Measurements from ENCODE around the gene BTBD16.

The BTBD16 gene

DNA sequence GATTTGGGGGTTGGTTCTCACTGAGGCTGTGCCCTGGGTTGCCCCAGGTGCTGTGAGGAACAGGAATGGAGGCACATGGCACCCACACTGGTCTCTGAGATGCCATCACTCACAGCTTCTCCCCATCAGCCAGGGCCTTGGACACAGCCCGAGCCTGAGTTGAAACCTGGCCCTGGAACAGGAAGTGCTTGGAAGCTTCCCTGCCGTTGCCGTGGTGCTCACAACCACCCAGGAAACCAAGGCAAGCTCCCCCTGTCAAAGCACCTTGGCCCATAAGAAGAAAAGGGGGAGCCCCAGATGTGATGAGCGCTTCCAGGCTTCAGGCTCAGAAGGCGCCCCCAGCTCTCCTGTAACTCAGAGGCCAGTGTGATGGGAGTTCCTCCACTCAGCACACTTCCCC, at the start of gene BTBD16:
TSS of gene BTBD16 (plus strand) at position 221 of the 400 bp plus-strand sequence. CDS start 3,786 bp downstream, outside the sequence.
- no peak for DNase-seq (ENCODE audit: low read depth in 2 of 2)

GRCh38 chr10:122221958-122222357, 49.1 kb upstream of the BTBD16 start:
- DNase-seq (ENCODE audit: low read depth in 2 of 2): no peak

- DNase-seq (ENCODE audit: low read depth in 2 of 2): no peak
These were observed 48.5 kb upstream of the BTBD16 start for GRCh38 chr10:122222638-122223037.

DNA sequence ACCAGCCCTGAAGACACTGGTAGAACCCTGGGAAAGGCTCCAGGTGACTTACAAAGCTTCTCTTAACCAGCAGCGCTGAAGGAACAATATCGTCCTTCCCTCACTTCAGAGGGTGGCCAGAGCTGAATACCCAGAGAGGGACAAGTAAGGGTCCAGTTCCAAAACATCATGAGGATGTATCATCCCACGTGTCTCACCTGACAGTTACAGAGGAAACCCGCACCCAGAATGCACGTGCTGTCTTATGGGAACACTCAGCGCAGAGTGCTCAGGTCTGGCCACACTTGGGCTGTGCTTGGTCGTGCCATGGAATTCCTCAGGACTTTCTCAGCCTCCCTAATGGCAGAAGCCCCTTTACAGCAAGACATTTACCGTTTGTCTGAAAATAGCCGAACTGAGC, 46.9 kb upstream of the BTBD16 start:
- no peak for DNase-seq (ENCODE audit: low read depth in 2 of 2)

DNA sequence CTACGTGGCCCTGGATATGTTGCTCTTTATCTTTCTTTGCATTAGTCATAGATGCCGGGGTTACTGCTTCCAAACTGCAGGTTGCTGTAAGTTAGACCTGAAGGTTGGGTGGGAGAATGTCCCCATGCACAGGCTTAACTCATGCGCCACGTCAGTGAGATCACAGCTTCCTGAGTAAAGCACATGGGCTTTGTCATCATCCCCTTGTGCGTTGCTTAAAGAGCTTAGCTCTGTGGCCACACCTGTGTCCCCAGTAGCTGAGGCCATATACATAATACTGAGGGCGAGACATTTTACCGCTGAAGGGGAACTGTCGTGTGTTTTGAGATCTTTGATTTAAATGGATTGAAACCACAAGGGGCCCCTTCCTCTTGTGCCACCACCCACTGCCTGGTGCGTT, 45.8 kb upstream of the BTBD16 start:
- no peak for DNase-seq (ENCODE audit: low read depth in 2 of 2)

DNA sequence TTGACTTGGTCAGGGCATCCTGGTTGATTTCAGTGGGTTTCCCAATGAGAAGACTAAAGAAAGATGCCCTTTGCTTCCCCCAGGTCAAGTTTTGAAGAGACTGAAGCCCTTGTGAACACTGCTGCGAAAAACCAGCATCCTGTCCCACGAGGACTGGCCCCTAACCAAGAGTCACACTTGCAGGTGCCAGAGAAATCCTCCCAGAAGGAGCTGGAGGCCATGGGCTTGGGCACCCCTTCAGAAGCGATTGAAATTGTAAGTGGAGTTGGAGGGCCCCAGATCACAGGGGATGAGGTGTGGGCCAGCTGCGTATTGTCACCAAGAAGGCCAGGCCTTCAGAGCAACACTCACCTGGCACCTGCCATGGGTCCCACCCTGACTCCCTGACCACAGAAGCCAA, 43.3 kb upstream of the BTBD16 start:
- DNase-seq (ENCODE audit: low read depth in 2 of 2): no peak

DNA sequence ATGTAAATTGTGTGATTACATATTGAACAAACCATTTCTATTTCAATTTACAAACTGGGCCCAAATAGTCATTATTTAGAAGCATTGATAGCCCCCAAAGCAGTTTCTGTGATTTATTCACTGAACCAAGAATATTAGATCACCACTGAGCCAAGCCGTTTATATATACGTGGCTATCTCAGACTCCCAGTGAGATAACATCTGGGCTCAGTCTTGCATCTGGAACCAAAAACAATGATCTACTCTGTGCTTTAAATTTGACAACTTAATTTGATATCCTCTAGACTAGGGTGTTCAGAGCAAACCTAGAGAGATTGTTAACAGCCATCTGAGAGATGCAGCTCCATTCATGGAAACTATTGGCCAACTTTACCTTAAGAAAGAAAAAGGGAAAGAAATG, 41.4 kb upstream of the BTBD16 start:
- DNase-seq (ENCODE audit: low read depth in 2 of 2): no peak

DNA sequence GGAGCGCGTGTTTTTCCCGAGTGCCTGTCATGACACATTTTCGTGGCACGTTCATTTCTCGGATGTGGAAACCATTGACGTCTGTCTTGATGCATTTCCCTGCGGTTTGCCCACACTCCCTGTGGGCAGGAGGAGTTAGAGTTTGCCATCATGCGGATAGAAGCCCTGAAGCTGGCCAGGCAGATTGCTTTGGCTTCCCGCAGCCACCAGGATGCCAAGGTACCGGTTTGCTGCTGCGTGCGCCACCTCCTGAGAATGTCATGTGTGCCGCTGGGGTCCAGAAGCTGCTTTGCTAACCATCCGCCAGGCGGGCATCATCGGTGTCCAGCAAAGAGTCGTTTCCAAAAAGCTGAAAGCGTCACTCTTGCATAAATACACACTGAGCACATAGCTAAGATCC, 40.9 kb upstream of the BTBD16 start:
- DNase-seq (ENCODE audit: low read depth in 2 of 2): no peak

- DNase-seq (ENCODE audit: low read depth in 2 of 2): no peak
These were observed 38.3 kb upstream of the BTBD16 start for GRCh38 chr10:122232769-122233168.

DNA sequence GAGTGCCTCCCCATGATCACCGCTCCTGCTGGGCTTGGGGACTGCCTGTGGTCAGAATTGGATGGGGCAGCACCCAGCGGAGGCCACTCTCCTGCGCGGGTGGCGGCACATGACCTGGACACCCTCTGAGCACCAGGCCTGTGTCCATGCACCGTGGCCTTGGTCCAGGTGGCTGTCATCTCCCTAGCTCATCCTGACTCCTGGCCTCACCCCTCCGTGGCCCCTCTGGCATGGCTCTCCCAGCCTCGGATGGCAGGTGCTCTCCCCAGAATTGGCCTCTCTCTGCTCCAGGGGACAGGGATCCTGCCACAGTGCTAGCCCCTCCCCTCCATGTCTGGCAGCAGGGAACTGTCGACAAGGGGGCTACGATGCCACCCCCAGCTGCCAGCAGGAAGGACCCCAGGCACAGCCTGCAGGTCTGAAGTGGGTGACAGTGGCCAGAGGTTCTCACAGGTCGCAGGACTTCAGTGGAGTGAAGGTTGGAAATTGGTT, 37.2 kb upstream of the BTBD16 start:
- DNase-seq (ENCODE audit: low read depth in 2 of 2): no peak

GRCh38 chr10:122234416-122234815, 36.7 kb upstream of the BTBD16 start:
- DNase-seq (ENCODE audit: low read depth in 2 of 2): no peak

DNA sequence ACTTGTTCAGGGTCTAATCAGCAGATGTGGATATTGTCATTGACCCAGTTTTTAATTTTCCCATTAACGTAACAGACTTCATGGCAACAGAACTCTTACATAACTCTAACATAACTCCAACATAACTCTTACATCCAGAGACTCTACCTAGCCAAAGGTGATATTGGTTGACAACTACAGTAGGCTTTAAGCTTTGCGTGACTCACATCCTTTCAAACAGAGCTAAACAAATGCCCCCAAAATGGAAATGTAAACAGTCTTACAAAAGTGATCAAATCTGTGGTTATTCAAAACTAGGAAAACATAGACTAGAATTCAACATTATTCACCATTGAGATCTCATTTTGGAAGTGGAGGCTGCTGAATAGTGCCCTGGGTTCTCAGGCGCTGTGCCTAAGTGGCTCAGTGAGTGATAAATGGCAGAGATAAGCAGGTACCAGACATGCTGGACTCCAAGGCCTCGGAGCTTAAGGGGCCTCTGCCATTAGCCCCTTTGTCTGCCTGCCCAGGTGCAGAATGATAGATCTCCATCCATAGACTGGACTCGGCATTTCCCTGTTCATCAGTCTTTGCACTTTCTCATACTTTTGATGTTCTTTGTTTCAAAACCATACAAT, 34.3 kb upstream of the BTBD16 start:
- DNase-seq (ENCODE audit: low read depth in 2 of 2): no peak

DNA sequence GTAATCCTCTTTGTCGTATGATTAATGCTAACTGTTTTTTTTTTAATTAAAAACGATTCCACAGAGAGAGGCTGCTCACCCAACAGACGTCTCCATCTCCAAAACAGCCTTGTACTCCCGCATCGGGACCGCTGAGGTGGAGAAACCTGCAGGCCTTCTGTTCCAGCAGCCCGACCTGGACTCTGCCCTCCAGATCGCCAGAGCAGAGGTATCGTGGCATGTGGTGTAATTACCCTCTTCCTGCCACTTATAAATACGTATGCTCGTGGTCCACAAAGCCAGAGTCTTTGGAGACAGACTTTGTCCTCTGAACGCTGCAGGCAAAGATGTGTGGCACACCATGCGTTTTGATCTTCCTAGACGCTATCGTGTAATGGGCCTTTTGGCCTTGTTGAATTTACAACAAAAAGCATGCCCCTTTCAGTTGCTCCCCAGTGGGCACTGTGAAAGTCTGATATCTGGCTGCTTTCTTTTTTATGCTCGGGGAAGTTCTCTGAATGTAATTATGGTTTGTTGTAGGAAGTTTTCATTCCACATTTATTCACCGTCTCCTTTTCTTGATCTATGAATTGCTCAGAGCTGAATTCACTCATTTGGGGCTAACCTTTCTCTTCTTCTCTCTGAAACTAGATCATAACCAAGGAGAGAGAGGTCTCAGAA, 33.6 kb upstream of the BTBD16 start:
- no peak for DNase-seq (ENCODE audit: low read depth in 2 of 2)

DNA sequence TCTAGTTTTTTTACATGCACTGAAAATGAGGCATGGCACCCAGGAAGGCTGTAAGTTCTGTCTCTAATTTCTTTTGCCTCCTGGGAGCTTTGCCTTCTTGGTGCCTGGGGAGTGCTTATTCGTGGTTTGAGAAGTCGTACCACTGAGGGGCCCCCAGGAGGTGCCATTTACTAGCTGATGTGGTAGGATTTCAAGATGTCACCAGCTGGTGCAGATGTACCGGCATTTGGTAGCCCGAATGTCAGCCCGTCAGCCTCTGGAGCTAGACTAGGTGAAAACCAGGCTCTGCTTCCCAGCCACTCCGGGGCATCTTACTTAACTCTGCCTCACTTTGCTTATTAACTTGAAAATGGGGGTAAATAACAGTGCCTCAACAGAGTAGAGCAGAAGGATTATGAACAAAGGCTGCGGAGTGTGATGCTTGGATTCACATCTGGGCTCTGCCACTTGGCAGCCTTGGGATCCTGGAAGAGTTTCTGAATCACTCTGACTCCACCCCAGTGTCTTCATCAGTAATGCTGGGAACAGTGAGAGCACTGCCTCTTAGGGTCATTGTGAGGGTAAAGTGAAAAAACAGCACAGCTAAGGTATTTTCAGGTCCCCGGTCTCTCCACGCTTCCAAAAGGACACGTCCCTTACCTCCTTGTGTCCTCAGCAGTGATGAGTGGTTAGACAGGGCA, 31.4 kb upstream of the BTBD16 start:
- DNase-seq (ENCODE audit: low read depth in 2 of 2): no peak

DNA sequence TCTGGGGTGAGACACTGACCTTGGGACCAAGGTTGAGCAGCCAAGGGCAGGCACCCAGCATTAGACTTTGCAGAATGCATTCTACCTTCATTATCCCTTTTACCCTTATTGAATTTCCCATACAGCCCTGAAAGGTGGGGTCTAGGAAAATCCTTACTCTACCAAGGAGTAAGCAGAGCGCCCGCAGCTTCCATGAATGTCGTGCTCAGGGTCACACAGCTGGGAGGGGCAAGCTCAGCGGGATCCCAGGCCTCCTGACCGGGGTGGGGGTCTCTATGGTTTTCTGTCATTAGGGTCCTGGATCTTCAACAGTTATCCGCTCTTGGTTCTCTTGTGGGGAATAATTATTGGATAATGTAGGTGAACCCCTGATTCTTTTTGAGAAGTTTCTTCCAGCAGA, 30.7 kb upstream of the BTBD16 start:
- no peak for DNase-seq (ENCODE audit: low read depth in 2 of 2)

GRCh38 chr10:122241836-122242235, 29.3 kb upstream of the BTBD16 start:
- no peak for DNase-seq (ENCODE audit: low read depth in 2 of 2)

DNA sequence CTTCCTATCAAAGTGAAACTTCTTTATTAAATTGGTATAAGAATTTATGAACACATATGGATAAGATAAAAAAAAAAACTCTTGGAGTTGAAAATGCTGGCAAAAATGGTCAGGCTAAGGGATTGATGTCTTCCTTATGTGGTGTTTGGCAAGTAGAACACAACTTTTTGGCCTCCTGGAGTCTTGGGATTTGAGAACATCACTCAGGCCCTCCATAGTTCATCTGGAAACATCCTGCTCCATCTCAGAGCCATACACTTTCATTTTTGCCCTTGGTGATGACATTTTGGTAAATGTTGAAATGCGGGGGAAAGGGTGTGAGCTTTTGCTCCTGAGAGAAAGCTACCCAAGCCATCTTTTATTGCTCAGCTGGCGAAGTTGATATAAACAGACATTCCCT, 27.5 kb upstream of the BTBD16 start:
- no peak for DNase-seq (ENCODE audit: low read depth in 2 of 2)

GRCh38 chr10:122244001-122244975, 26.8 kb upstream of the BTBD16 start:
- DNase-seq (ENCODE audit: low read depth in 2 of 2): no peak

- no peak for DNase-seq (ENCODE audit: low read depth in 2 of 2)
These were observed 26.0 kb upstream of the BTBD16 start for GRCh38 chr10:122245136-122245535.

DNA sequence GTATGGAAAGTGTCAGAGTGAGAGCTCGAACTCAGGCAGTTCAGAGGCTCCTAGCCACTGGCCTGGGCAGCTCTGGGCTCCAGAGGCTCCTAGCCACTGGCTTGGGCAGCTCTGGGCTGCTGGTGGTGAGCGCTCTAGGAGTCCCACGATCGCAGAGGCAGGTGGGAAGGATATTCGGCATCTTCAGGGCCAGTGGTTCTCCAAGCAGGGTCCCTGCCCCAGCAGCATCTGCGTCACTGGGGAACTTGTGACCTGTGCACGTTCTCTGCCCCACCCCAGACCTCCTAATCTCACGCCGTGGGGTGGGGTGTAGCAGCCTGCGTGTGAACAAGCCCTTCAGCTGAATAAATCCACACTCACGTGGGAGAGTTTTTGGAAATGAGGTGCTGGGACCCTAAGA, 25.2 kb upstream of the BTBD16 start:
- DNase-seq (ENCODE audit: low read depth in 2 of 2): no peak

DNA sequence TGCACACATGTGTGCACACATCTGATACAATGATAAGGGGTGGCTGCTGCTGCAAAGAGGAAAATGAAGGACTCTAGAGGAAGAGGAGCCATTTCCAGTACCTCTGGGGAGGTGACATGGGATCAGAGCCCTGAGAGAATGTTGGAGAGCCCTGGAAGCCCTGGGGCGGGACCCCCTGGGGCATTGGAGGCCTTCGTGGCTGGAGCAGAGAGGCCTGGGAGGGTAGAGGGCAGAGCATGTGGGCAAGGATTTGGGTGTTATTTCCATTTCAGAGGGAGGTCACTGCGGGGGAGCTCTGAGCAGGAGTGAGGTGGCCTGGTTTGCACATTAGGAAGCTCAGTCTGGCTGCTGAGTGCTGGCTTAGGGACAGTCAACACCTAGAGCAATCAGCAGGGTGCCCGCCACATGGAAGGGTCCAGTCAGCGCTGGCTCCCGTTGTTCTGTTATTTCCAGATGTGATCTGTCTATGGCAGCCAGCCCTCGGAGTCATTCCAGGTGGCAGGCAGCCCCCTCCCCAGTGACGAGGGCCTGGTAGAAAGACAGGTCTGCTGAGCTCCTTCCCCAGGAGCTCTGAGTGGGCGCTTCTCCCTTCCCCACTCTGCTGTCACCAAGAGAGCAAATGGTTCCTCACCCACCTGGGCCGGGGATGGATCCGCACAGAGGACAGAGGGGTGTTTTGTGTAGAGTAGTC, 24.1 kb upstream of the BTBD16 start:
- no peak for DNase-seq (ENCODE audit: low read depth in 2 of 2)

All from stimulated activated CD8-positive, alpha-beta memory T cell treated with anti-CD3 and anti-CD28 coated beads, Interleukin-7, amount 100 ng/mL, for 1 hour (primary cell).